Transverse colon (tissue), 3 donors: ENCODE measurements around the gene BAZ2B.

Source experiments
- CTCF ChIP-seq, 5 experiments: fragments of 200-600 bp in 3 of 5; fragments of 450-650 bp in 2 of 5; sonication (generic) in 3 of 5; IDR thresholded peaks; 1 replicate in 2 of 5; 2 replicates in 3 of 5; pipeline ENCODE4 v1.5.1; 2016 to 2017; ENCODE audit warnings: antibody characterized with exemption in 5 of 5, inconsistent platforms in 3 of 5, mild to moderate bottlenecking in 2 of 5, moderate library complexity in 1 of 5
- POLR2A ChIP-seq: fragments of 450-650 bp; IDR thresholded peaks from one replicate; pipeline ENCODE4 v1.6.1; 2016; ENCODE audit warnings: antibody characterized with exemption, mild to moderate bottlenecking, moderate library complexity

GRCh38 chr2:159589286-159589685, 27.1 kb downstream of the BAZ2B start:
- no peak for TF ChIP-seq POLR2A
- no peak for TF ChIP-seq CTCF (IDR thresholded peaks at IDR 0.05)
